ENCODE results near the gene CPLX1. TPM values are rescaled to one million over a fixed set of nuclear protein-coding genes. Genes with fewer than 3 reads are reported as not detected.

The CPLX1 gene
- total RNA-seq, 4 donors from 2014 or later, result 0.34 to 3.8 (median 0.74) TPM

DNA sequence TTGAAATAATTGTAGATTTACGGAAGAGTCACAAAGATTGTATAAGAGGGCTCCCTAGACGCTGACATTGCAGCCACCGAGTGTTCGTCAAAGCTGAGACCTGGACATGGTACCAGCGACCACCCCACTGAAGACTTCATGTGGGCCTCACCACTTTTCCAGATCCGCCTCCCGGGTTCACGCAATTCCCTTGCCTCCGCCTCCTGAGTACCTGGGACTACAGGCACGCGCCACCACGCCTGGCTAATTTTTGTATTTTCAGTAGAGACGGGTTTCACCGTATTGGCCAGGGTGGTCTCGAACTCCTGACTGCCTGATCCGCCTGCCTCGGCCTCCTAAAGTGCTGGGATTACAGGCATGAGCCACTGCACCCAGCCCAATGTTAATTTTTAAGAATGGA lies 29.7 kb downstream of the CPLX1 start:
- TF ChIP-seq, protein P1, sequence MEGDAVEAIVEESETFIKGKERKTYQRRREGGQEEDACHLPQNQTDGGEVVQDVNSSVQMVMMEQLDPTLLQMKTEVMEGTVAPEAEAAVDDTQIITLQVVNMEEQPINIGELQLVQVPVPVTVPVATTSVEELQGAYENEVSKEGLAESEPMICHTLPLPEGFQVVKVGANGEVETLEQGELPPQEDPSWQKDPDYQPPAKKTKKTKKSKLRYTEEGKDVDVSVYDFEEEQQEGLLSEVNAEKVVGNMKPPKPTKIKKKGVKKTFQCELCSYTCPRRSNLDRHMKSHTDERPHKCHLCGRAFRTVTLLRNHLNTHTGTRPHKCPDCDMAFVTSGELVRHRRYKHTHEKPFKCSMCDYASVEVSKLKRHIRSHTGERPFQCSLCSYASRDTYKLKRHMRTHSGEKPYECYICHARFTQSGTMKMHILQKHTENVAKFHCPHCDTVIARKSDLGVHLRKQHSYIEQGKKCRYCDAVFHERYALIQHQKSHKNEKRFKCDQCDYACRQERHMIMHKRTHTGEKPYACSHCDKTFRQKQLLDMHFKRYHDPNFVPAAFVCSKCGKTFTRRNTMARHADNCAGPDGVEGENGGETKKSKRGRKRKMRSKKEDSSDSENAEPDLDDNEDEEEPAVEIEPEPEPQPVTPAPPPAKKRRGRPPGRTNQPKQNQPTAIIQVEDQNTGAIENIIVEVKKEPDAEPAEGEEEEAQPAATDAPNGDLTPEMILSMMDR (IDR thresholded peaks at IDR 0.05; ENCODE audit: low read depth), result no peak

DNA sequence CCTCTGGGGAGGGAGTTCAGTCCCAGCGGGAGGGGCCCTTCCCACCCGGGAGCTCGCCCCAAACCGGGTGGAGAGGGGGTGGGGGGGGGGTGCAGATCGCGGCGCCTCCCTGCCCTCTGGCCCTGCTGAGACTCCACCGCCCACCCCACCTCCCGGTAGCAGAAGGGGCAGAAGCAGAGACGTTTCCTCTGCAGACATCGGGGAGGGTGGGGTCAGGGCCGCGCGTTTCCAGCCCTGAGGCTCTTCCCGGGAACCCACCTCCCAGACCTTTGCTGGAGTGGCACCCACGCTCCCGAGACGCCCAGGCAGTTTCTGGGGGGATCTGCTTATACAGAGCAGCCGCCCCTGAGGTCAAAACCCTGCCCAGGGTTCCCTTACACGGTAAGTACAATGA lies 30.2 kb downstream of the CPLX1 start:
- TF ChIP-seq, protein P1 (IDR thresholded peaks at IDR 0.05; ENCODE audit: low read depth), result no peak

DNA sequence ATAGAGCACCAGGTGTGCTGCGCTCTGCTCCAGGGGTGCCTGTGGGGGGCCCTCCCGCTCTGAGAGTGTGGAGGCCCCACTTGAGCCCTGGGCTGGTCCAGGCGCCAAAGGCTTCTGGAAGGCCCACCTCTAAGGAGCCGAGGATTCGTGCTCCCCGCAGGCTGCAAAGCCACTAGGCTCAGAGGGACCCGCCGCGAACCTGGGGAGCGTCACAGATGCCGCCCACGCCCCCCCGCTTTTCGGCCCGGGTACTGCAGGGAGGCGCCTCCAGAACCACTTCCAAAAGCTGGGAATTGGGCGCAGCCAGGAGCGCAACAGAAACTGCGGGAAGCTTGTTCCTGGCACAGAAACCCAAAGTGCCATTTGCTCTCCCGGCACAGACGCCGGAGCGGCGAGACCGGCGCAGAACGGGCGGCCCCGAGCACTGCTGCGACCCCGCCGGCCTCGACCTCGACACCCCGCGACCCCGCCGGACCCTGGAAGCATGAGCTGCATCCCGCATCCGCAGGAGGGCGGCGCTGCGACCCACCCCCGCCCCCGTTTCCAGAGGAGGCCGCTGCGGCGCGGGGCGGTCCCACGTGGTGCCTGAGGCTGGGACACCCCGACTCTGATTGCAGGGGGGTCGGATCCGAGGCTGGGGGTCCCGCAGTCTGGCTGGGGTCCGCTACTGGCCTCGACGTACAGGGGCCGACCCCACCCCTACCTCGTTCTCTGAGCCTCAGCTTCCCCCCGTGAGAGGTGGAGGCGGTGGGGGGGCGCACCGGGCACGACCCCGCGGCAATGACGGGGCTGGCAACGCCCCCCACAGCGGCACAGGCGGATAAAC lies 30.8 kb downstream of the CPLX1 start:
- TF ChIP-seq, protein P1 (IDR thresholded peaks at IDR 0.05; ENCODE audit: low read depth), result no peak

DNA sequence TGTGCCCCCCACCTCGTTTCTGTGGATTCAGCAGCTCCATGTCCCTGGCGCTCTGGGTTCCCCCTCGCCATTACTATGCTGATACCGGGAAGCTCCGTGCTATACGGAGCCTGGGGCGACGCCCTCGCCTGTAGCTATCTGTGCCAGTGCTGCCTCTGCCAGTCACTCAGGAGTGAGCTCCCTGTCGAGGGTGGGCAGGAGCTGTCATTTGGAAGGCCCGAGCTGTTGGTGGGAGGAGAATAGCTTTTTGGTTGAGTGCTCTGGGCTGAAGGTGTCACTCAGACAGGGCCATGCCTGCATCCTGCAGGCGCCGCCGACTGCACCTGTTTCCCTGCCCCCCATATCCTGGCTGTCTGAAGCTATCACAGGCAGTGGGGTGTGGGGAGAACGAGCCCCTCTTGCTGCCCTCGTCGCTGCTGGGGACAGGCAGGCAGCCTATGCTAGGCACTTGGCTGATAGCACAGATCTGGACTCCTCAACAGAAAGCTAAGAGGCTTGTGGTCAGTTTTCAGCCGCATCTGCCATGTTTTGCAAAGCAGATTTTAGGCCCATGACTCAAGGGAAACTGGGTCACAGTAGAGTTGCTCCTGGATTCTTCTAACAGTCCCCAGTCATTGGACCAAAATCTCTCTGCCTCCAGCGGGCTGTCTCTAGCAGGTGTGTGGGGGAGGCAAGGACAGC lies 31.8 kb downstream of the CPLX1 start:
- TF ChIP-seq, protein P1 (IDR thresholded peaks at IDR 0.05; ENCODE audit: low read depth), result no peak

DNA sequence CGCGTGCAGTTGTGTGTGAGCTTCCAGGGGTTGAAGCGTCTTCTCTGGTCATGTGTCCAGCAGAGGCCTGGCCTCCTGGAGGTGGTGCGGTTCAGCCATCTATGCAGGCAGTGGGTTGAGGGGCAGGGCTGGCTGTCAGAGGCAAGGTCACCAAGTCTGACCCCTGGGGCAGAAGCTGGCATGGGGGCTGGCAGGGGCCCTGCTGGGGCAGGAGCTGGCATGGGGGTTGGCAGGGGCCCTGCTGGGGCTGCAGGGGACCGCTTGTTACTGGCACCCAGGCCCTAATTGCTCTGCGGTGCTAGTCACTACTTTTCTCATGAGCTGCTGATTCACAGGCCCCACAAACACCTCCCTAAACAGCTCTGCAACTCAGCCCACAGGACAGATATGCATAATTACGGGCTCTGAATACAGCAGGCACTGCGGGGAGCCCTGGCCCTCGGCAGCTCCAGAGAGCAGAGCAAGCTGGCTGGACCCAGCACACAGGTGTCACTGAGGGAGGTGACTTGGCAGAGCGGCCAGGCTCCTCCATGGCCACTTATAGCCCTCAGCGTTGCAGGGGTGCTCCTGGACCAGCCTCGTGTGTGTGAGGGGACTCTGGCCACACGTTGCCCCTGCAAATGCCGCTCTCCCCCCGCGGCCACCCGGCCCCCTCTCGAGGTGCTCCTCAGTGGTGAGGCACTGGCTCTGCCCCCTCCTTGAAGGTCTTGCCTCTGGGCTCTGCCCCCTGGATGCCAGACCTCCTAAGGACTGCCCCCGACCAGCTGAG lies 32.7 kb downstream of the CPLX1 start:
- TF ChIP-seq, protein P1 (IDR thresholded peaks at IDR 0.05; ENCODE audit: low read depth), result no peak

DNA sequence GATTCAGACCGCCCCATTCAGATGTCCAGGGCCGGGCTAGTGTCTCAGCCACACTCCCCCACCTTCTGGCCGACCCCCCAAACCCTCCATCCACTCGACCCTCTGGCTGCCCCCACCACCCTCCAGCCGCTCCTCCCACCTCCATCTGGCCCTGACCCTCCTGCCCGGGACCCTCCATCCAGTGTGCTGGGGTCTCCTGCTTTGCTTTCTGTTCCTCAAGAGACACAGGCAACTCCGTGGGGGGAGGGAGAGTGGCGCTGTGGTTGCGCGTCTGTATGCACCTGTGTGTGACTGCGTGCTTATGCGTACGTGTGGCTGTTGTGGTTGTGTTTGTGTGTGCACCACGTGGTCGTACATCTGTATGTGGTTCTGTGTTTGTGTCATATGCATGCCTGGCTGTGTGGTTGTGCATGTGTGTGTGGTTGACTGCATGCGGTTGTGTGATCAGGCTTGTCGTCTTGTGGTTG lies 33.3 kb downstream of the CPLX1 start:
- TF ChIP-seq, protein P1 (IDR thresholded peaks at IDR 0.05; ENCODE audit: low read depth), result no peak

Data from subcutaneous adipose tissue (tissue), 4 donors.